Right atrium auricular region (tissue), 2 donors: ENCODE data around the gene ST8SIA3. TPM values are rescaled to one million over a fixed set of nuclear protein-coding genes. Genes with fewer than 3 reads are reported as not detected.

Experiments used
- DNase-seq: peaks from one replicate; pipeline ENCODE4 v3.0.0-alpha.2; 2019; ENCODE audit warnings: low spot score
- H3K27ac ChIP-seq, 2 donors: fragments of 200-600 bp; sonication (generic); 1 replicate in 1 of 2; 2 replicates in 1 of 2; pipeline ENCODE4 v1.5.1; 2016 to 2019
- H3K27me3 ChIP-seq, 2 donors: fragments of 200-600 bp; sonication (generic); one replicate each; pipeline versions ENCODE4 v1.5.1 to v1.6.0; 2017 to 2019
- H3K36me3 ChIP-seq: fragments of 200-600 bp; sonication (generic); one replicate; pipeline ENCODE4 v1.5.1; 2016
- H3K4me1 ChIP-seq, 2 donors: fragments of 200-600 bp; sonication (generic); one replicate each; pipeline versions ENCODE4 v1.5.1 to v1.6.0; 2017 to 2019
- H3K4me3 ChIP-seq, 2 donors: fragments of 200-600 bp; sonication (generic); 1 replicate in 1 of 2; 2 replicates in 1 of 2; pipeline ENCODE4 v1.5.1; 2017 to 2019; ENCODE audit warnings: mild to moderate bottlenecking in 1 of 2, moderate library complexity in 1 of 2
- H3K9me3 ChIP-seq, 2 donors: fragments of 200-600 bp; sonication (generic); one replicate each; pipeline ENCODE4 v1.5.1; 2019
- total RNA-seq, 2 donors: library from RNA; depleted of rRNA; stranded (reverse); fragments of >200 nt; gene quantifications; one replicate each; pipeline ENCODE4 v1.1.0, GENCODE V29; 2016
- TF ChIP-seq, protein P1 (sequence below), 2 donors: fragments of 200-600 bp; sonication (generic); IDR thresholded peaks; one replicate each; pipeline ENCODE4 v1.5.1; 2019; ENCODE audit warnings: antibody characterized with exemption in 2 of 2

The ST8SIA3 gene
- total RNA-seq, 2 donors from 2014 or later = not detected

DNA sequence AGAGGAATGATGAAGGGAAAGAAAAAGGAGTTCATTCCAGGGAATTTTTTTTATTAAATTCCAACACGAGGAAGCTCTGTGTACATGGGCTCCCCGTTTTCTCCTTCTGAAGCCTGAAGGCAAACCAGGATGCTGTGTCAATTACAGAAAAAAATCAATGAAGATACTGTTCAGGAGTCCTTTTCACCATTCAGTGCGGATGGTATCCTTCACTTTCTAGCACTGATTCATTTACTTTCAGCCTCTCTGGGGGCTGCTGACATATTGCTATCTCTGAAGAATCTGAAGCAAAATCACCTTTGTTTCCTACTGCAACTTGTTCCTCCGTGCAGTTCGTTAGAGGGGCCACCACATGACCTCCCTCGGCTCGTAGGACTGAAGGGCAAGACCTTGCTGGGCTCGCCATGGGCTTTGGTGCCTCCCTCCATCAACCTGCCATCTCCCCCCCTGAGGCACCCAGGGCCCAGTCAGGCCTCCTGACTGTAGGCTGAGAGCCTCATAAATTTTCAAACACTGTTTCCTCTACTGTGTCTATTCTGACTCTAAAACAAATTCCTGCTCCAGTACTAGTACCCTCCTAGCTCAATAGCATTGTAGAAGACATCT lies 25.5 kb upstream of the ST8SIA3 start:
- DNase-seq = no peak
- Histone ChIP-seq H3K4me1 (no peaks in the 10 kb centered on the region), H3K36me3 (no peaks in the 10 kb centered on the region), H3K27ac (no peak overlapping the region), H3K27me3 (no peaks in the 10 kb centered on the region), H3K9me3 (no peaks in the 10 kb centered on the region), H3K4me3 (no peak overlapping the region)
- TF ChIP-seq, protein P1, sequence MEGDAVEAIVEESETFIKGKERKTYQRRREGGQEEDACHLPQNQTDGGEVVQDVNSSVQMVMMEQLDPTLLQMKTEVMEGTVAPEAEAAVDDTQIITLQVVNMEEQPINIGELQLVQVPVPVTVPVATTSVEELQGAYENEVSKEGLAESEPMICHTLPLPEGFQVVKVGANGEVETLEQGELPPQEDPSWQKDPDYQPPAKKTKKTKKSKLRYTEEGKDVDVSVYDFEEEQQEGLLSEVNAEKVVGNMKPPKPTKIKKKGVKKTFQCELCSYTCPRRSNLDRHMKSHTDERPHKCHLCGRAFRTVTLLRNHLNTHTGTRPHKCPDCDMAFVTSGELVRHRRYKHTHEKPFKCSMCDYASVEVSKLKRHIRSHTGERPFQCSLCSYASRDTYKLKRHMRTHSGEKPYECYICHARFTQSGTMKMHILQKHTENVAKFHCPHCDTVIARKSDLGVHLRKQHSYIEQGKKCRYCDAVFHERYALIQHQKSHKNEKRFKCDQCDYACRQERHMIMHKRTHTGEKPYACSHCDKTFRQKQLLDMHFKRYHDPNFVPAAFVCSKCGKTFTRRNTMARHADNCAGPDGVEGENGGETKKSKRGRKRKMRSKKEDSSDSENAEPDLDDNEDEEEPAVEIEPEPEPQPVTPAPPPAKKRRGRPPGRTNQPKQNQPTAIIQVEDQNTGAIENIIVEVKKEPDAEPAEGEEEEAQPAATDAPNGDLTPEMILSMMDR (IDR thresholded peaks at IDR 0.05) = no peak

DNA sequence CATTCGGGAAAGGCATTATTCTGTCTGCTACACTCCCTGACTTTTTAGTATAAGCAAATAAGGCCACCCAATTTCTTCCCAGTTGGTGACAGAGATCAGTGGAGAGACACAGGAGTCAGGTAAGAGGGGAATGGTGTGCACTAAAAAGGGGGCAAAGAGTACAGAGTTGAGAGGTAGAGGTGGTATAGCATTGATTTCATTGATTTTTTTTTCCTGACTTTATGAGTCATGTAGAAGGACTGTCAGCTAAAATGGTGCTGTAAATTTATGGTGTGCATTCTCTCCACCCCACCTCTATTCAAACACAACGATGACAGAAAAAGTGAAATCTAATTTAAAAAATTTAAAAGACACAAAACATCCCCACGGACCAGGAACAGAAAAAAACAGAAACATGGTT lies 23.7 kb upstream of the ST8SIA3 start:
- Histone ChIP-seq H3K27me3 (no peaks in the 10 kb centered on the region), H3K36me3 (no peaks in the 10 kb centered on the region), H3K27ac (no peak overlapping the region), H3K9me3 (no peaks in the 10 kb centered on the region), H3K4me1 (no peaks in the 10 kb centered on the region), H3K4me3 (no peak overlapping the region)
- no peak for DNase-seq
- TF ChIP-seq, protein P1 (IDR thresholded peaks at IDR 0.05) = no peak

DNA sequence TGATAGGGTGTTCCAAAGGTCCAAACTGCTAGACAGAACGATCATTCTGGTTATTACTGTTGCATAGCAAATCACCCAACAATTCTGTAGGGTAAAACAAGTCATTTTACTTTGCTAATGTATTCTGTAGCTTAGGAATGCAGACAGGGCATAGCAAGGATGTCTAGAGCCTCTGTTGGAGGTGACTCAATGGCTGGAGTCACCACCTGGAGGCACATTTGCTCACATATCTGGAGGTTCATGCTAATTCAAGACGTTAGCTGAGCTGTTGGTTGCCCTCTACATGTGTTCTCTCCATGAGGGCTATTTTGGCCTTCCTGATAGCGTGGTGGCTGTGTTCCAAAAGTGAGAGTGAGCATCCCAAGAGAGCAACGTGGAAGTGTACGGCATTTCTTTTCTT lies 22.5 kb upstream of the ST8SIA3 start:
- Histone ChIP-seq H3K36me3 (no peaks in the 10 kb centered on the region), H3K27ac (no peak overlapping the region), H3K4me3 (no peak overlapping the region), H3K9me3 (no peaks in the 10 kb centered on the region), H3K4me1 (no peaks in the 10 kb centered on the region), H3K27me3 (no peaks in the 10 kb centered on the region)
- TF ChIP-seq, protein P1 (IDR thresholded peaks at IDR 0.05) = no peak
- no peak for DNase-seq

DNA sequence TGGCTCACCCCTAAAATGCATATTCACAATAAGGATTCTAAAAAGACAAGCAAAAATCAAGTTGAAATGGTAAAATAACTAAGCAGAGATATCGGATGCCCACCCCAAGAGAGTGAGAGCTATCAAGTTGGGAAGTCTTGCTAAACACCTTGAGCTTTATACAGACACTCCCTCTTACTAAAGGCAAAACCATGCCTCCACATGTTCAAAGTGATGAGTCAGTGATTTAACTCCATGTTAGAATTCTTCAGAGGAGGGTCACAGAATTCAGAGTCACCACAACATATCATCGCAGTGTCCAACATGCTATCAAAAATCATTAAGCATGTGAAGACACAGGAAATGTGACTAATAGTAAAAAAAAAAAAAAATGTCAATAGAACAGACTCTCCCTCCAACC lies 20.6 kb upstream of the ST8SIA3 start:
- no peaks in the 10 kb centered on the region for H3K27me3 ChIP-seq
- TF ChIP-seq, protein P1 (IDR thresholded peaks at IDR 0.05) = no peak
- no peaks in the 10 kb centered on the region for H3K9me3 ChIP-seq
- no peak overlapping the region for H3K4me3 ChIP-seq
- H3K27ac ChIP-seq = no peak overlapping the region
- no peak for DNase-seq
- no peaks in the 10 kb centered on the region for H3K4me1 ChIP-seq
- H3K36me3 ChIP-seq = no peaks in the 10 kb centered on the region

DNA sequence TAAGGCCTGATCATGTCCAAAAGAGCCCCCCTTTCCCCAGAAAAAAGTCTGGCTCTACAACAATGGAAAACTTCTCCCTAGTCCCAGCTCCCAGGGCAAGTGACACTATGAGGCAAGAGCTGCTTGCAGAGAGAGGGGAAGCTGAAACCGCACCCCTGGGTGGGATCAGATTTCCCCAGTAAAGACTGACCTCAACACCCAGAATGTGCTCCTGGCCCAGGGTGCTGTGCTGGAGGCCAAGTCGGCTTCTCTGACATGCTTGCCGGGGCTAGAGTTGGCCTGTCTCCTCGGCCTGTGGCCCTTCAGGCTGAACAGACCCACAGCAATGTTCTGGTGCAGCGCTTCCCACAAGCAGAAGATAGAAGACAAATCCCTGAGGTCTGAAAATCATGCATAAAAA lies 18.4 kb upstream of the ST8SIA3 start:
- H3K27me3 ChIP-seq = no peaks in the 10 kb centered on the region
- no peaks in the 10 kb centered on the region for H3K36me3 ChIP-seq
- TF ChIP-seq, protein P1 (IDR thresholded peaks at IDR 0.05) = no peak
- H3K4me1 ChIP-seq = no peaks in the 10 kb centered on the region
- H3K9me3 ChIP-seq = no peaks in the 10 kb centered on the region
- DNase-seq = no peak
- H3K27ac ChIP-seq = no peak overlapping the region
- H3K4me3 ChIP-seq = no peak overlapping the region

DNA sequence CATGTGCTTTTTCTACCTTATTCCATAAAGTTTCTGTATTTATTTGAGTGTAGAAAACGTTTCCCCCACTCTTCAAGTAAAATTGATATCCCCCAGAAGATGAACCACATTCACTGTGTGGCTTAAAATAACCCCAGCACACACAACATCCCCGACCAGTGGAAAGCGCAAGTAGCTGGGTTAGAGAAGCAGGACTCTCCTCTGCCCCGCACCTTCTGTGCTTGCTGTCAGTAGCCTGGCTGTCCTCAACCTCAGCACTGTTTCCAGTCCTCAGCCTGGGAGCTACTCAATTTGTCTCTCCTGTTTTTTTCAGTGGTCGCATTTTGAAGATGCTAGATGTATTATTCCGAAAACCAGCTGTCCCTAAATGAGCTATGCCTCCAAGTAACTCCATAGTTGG lies 18.0 kb upstream of the ST8SIA3 start:
- no peaks in the 10 kb centered on the region for H3K27me3 ChIP-seq
- H3K27ac ChIP-seq = no peak overlapping the region
- H3K36me3 ChIP-seq = no peaks in the 10 kb centered on the region
- TF ChIP-seq, protein P1 (IDR thresholded peaks at IDR 0.05) = no peak
- no peaks in the 10 kb centered on the region for H3K9me3 ChIP-seq
- H3K4me1 ChIP-seq = no peaks in the 10 kb centered on the region
- DNase-seq = no peak
- no peak overlapping the region for H3K4me3 ChIP-seq
